AG08395 (cell line): Measurements from ENCODE around the gene SEC16A.

ENCODE experiments used
- DNase-seq: peaks from one replicate; pipeline ENCODE4 v3.0.0; 2012; ENCODE audit warnings: mixed read lengths, low spot score

SEC16A gene

GRCh38 chr9:136399176-136400037, 83.4 kb downstream of the SEC16A start:
- DNase-seq: peak; percentile 57

- DNase-seq: no peak
Measured at GRCh38 chr9:136398286-136398685, 84.6 kb downstream of the SEC16A start.

- no peak for DNase-seq
Measured at GRCh38 chr9:136397643-136398042, 85.2 kb downstream of the SEC16A start.

GRCh38 chr9:136396219-136396515, 86.7 kb downstream of the SEC16A start:
- DNase-seq: no peak

- no peak for DNase-seq
Measured at GRCh38 chr9:136395345-136396218, 87.3 kb downstream of the SEC16A start.

- DNase-seq: no peak
Measured at GRCh38 chr9:136395020-136395340, 87.9 kb downstream of the SEC16A start.

GRCh38 chr9:136394312-136395019, 88.4 kb downstream of the SEC16A start:
- no peak for DNase-seq

GRCh38 chr9:136393531-136393930, 89.3 kb downstream of the SEC16A start:
- no peak for DNase-seq

- DNase-seq: no peak
Measured at GRCh38 chr9:136392538-136393449, 90.0 kb downstream of the SEC16A start.

GRCh38 chr9:136391737-136392537, 90.9 kb downstream of the SEC16A start:
- DNase-seq: no peak
